Measurements from ENCODE around the gene S100A6.

S100A6 gene

DNA sequence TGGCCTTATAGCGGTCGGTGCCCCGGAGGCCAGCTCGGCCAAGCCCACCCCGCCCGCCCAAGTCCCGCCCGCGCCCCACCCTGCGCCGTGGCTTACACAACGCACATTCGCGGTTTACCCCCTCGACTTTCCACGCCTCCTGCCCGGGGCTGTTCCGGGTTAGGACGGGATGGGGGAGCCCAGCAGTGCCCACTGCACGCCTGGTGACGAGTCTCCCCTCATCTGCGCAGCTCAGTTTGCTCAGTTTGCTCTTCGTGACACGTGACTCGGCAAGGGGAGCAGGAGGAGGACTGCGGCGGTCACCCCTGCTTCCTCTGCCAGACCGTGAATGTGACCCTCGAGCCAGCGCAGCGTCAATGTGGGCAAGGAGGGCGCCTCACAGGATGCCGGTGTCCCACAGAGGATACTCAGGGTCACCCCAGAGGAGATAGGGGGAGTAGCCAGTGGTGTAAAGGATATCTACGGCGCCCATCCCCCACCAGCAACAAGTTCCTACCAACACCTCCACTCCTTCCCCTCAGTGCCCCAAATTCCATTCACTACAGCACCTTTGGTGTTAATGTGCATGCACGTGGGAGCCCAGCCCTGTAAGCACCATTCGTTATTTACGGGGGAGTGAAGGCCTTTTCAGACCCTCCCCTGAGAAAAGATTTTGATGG lies 350 bp upstream of the S100A6 start:
- Histone ChIP-seq H3K4me1 (ENCODE audit: control insufficient read depth, insufficient read depth, low read length, poor library complexity, severe bottlenecking) (peaks cover 32% of the 10 kb centered on the region), H3K4me3 (ENCODE audit: extremely low read depth, insufficient read depth, low read length, poor library complexity, severe bottlenecking) (peak overlapping the region; percentile 30), H3K27ac (ENCODE audit: low read depth, low read length, severe bottlenecking) (no peak overlapping the region), H3K36me3 (ENCODE audit: control insufficient read depth, insufficient read depth, low read length) (no peaks in the 10 kb centered on the region), H3K9me3 (ENCODE audit: control insufficient read depth, low read length) (no peaks in the 10 kb centered on the region)
- 49 to 61% methylated on average over 21 to 35 of the region's 38 CpGs for WGBS, 2 experiments (ENCODE audit: insufficient coverage in 2 of 2)

DNA sequence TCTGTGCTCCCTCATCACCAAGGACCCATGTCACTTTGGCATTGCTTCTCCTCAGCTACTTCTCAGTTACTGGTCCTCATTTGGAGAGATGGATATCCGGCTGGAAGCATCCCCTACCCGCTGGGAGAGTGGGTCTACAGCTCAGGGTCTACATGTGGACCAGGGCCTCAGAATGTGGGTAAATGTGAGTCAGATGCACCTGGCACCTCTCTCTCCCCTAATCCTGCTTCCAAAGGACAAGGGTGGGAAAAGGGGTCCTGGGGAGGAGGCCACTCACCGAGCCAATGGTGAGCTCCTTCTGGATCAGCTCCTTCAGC lies 908 bp downstream of the S100A6 start:
- H3K27ac ChIP-seq (ENCODE audit: low read depth, low read length, severe bottlenecking) = no peak overlapping the region
- 93 to 100% methylated on average over 1 to 3 of the region's 3 CpGs for WGBS, 2 experiments (ENCODE audit: insufficient coverage in 2 of 2)

DNA sequence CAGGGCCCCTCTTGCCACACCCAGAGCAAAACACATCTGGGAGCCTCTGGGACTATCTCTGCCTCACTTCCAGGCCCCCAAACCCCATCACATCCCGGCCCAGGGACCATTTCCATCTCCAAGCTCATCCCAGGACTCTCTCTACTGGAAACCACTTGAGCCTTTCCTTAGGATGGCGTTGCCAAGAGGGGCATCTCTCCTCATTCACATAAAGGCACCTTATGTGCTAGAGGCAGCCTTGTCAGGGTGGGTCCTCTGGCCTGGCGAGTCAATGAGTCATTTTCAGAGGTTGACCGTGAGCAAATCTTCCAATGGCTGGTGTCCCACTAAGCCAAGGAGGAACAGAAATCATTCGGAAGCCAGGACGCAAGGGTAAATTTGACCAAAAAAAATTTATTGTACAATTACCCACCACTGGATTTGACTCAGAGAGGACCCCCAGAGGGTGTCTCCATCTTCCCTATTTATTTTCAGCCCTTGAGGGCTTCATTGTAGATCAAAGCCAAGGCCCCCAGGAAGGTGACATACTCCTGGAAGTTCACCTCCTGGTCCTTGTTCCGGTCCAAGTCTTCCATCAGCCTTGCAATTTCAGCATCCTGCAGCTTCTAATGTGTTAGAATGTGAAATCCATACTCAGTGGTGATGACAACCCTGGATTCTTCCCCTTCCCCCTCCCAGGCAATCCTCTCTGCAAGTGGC lies 1.4 kb downstream of the S100A6 start:
- Histone ChIP-seq H3K36me3 (ENCODE audit: control insufficient read depth, insufficient read depth, low read length) (no peaks in the 10 kb centered on the region), H3K27ac (ENCODE audit: low read depth, low read length, severe bottlenecking) (peak overlapping the region; percentile 57), H3K4me1 (ENCODE audit: control insufficient read depth, insufficient read depth, low read length, poor library complexity, severe bottlenecking) (peaks cover 18% of the 10 kb centered on the region), H3K9me3 (ENCODE audit: control insufficient read depth, low read length) (no peaks in the 10 kb centered on the region), H3K4me3 (ENCODE audit: extremely low read depth, insufficient read depth, low read length, poor library complexity, severe bottlenecking) (peak overlapping the region; percentile 30)
- 91 to 100% methylated on average over 3 to 5 of the region's 7 CpGs for WGBS, 2 experiments (ENCODE audit: insufficient coverage in 2 of 2)

More for the DNA sequence above, 908 bp downstream of the S100A6 start:
- Histone ChIP-seq H3K4me3 (ENCODE audit: extremely low read depth, insufficient read depth, low read length, poor library complexity, severe bottlenecking) (peak overlapping the region; percentile 30), H3K4me1 (ENCODE audit: control insufficient read depth, insufficient read depth, low read length, poor library complexity, severe bottlenecking) (peaks cover 20% of the 10 kb centered on the region), H3K9me3 (ENCODE audit: control insufficient read depth, low read length) (no peaks in the 10 kb centered on the region), H3K36me3 (ENCODE audit: control insufficient read depth, insufficient read depth, low read length) (no peaks in the 10 kb centered on the region)

DNA sequence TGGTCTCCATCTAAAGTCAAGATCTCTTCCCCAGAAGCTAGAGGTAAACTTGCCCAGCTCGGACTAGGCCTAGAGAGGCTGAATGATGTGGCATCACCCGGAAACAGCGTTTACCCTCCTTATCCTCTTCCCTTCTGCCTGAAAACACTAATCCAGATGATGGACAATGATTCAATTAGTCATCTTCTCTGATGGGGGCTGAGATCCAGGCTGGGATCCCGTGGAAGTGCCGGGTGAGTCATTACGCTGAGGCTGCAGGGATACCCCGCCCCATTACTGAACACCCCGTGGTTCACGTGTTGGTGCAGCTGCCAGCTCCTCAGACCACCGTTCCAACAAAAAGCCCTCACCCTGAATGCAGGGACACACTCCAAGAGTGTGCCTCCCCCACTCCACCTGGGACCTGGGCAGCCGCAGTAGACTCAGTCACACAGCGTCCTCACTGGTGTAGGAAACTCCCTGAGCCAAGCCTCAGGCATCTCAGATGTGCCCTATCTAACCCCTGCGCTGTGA lies 2.0 kb downstream of the S100A6 start:
- WGBS, 2 experiments (ENCODE audit: insufficient coverage in 2 of 2) = 81 to 90% methylated on average over 11 to 13 of the region's 13 CpGs
- H3K36me3 ChIP-seq (ENCODE audit: control insufficient read depth, insufficient read depth, low read length) = no peaks in the 10 kb centered on the region
- H3K9me3 ChIP-seq (ENCODE audit: control insufficient read depth, low read length) = no peaks in the 10 kb centered on the region
- H3K4me3 ChIP-seq (ENCODE audit: extremely low read depth, insufficient read depth, low read length, poor library complexity, severe bottlenecking) = no peak overlapping the region
- H3K27ac ChIP-seq (ENCODE audit: low read depth, low read length, severe bottlenecking) = peak overlapping the region; percentile 70
- peaks cover 18% of the 10 kb centered on the region for H3K4me1 ChIP-seq (ENCODE audit: control insufficient read depth, insufficient read depth, low read length, poor library complexity, severe bottlenecking)

DNA sequence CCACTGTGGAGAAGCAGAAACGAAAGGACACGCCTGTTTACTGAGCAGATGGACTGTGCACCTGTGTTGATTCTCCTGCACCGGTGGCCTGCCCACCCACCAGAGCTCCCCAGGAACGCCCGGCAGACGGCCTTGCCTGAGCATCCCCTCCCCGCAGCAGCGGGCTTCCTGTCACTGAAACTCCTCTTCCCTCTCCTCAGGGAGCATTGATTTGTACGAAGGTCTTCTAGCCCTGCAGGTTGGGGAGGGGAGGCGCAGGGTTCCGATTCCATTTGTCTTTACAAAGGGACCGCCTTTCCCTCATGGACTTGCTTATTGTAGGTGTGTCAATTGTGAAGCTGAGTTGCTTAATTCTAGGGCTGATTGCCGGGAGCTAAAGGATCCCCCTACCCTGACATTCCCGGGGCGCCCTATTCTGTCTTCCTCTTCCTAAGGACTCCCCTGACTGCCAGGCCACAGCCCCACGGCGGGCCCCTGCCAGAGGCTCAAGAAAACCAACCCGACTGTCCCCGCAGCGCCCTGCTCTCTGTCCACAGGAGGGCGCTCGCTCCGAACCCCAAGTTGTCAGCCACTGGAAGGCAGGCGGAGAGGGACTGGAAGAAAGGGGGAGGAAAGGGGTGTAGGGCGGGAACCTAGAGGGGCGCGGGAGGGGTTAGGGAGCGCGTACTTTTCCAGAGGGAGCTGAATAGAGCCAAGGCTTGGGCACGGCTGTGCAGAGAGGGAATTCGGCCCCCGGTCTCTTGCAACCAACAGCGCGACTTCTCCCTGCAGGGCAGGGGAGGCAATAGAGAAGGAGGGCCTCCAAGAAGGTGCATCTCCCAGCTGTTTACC lies 2.8 kb downstream of the S100A6 start:
- Histone ChIP-seq H3K36me3 (ENCODE audit: control insufficient read depth, insufficient read depth, low read length) (no peaks in the 10 kb centered on the region), H3K27ac (ENCODE audit: low read depth, low read length, severe bottlenecking) (peak overlapping the region; percentile 70), H3K4me1 (ENCODE audit: control insufficient read depth, insufficient read depth, low read length, poor library complexity, severe bottlenecking) (peaks cover 15% of the 10 kb centered on the region), H3K4me3 (ENCODE audit: extremely low read depth, insufficient read depth, low read length, poor library complexity, severe bottlenecking) (no peak overlapping the region), H3K9me3 (ENCODE audit: control insufficient read depth, low read length) (no peaks in the 10 kb centered on the region)
- WGBS, 2 experiments (ENCODE audit: insufficient coverage in 2 of 2) = 18 to 22% methylated on average over 23 to 29 of the region's 34 CpGs

DNA sequence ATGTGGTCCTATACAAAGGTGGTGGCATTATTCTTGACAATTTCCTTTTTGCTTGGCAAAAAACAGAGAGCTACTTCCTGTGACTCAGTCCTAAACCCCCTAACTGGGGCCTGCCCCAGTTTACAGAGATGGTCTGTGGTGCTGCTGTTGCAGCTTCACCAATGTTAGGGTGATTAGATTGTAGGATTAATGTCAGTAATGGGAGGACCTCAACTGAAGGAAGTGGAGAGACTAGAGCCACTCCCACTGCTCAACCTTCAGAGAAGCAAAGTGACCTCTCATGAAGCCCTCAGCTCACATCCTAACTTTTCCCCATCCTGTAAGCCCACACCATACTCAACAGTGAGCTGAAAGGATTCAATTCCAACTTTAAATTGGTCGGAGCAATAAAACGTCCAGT lies 3.6 kb downstream of the S100A6 start:
- H3K27ac ChIP-seq (ENCODE audit: low read depth, low read length, severe bottlenecking) = no peak overlapping the region

DNA sequence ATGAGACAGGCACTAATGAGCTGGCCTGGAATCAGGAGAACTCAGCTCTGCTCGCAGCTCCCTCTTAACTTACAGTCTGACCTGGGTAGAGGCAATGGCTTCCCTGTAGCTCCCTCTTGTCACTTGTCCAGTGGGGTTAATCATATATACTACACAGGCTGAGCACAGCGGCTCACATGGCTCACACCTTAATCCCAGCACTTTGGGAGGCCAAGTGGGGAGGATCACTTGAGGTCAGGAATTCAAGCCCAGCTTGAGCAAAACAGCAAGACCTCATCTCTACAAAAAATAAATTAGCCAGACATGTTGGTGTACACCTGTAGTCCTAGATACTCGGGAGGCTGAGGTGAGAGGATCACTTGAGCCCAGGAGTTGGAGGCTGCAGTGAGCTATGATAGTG lies 4.2 kb downstream of the S100A6 start:
- no peak overlapping the region for H3K4me3 ChIP-seq (ENCODE audit: extremely low read depth, insufficient read depth, low read length, poor library complexity, severe bottlenecking)
- H3K4me1 ChIP-seq (ENCODE audit: control insufficient read depth, insufficient read depth, low read length, poor library complexity, severe bottlenecking) = peaks cover 15% of the 10 kb centered on the region
- H3K36me3 ChIP-seq (ENCODE audit: control insufficient read depth, insufficient read depth, low read length) = no peaks in the 10 kb centered on the region
- no peak overlapping the region for H3K27ac ChIP-seq (ENCODE audit: low read depth, low read length, severe bottlenecking)
- H3K9me3 ChIP-seq (ENCODE audit: control insufficient read depth, low read length) = no peaks in the 10 kb centered on the region
- 92 to 100% methylated on average over 1 to 2 of the region's 3 CpGs for WGBS, 2 experiments (ENCODE audit: insufficient coverage in 2 of 2)

More for the DNA sequence above, 3.6 kb downstream of the S100A6 start:
- WGBS, 2 experiments (ENCODE audit: insufficient coverage in 2 of 2) = 80 to 83% methylated on average over 2 of the region's 2 CpGs
- Histone ChIP-seq H3K4me1 (ENCODE audit: control insufficient read depth, insufficient read depth, low read length, poor library complexity, severe bottlenecking) (peaks cover 15% of the 10 kb centered on the region), H3K4me3 (ENCODE audit: extremely low read depth, insufficient read depth, low read length, poor library complexity, severe bottlenecking) (no peak overlapping the region), H3K36me3 (ENCODE audit: control insufficient read depth, insufficient read depth, low read length) (no peaks in the 10 kb centered on the region), H3K9me3 (ENCODE audit: control insufficient read depth, low read length) (no peaks in the 10 kb centered on the region)

DNA sequence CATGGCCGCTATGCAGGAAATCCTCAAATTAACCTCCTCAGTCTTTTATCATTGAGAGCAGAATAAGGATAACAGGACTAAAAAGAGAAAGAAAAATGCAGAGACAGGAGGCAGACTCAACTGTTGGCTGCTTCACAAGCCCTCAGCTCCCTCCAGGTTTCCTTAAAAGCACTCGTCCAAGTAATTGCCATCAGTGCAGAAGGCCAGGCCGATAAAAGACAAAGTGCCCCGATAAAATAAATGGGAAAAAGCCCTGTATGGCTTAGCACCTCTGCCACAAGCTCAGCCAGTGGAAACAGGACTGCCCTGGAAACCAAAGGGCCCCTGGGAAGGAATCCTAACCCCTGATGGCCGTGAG lies 8.1 kb downstream of the S100A6 start:
- 66 to 92% methylated on average over 3 to 4 of the region's 5 CpGs for WGBS, 2 experiments (ENCODE audit: insufficient coverage in 2 of 2)
- no peaks in the 10 kb centered on the region for H3K36me3 ChIP-seq (ENCODE audit: control insufficient read depth, insufficient read depth, low read length)
- no peak overlapping the region for H3K27ac ChIP-seq (ENCODE audit: low read depth, low read length, severe bottlenecking)

DNA sequence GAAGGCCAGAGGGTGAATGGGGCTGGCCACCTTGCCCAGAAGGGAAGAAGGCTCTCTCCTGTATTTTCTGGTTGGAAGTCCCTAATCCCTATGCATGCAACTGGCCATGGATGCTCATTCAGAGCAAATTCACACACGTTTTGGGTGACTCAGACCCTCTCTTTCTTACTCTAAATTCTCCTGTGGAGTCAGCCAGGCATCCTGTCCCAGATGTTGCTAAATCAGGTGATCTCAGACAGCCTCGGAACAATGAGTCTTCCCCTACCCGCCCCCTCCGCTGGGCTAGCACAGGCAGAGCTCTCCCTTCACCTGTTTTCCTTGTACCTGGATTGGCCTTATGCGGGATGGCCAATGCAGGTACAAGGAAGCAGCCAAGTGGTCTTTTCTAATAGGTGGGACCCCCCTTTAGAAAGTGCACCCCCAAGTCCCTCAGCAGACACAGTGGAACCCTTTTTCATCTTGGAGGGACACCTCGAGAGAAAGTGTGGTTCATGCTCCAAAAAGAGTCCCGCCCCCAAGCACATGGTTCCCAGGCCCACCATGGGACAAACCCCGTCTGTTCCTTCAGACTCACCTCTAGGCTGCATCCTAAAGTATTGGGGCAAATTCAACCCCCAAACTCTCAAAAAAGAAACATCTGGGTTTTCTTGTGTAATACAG lies 8.6 kb downstream of the S100A6 start:
- WGBS, 2 experiments (ENCODE audit: insufficient coverage in 2 of 2) = 79 to 82% methylated on average over 8 of the region's 8 CpGs
- H3K27ac ChIP-seq (ENCODE audit: low read depth, low read length, severe bottlenecking) = no peak overlapping the region

More for the DNA sequence above, 8.1 kb downstream of the S100A6 start:
- Histone ChIP-seq H3K4me3 (ENCODE audit: extremely low read depth, insufficient read depth, low read length, poor library complexity, severe bottlenecking) (no peak overlapping the region), H3K4me1 (ENCODE audit: control insufficient read depth, insufficient read depth, low read length, poor library complexity, severe bottlenecking) (peaks cover 14% of the 10 kb centered on the region), H3K9me3 (ENCODE audit: control insufficient read depth, low read length) (no peaks in the 10 kb centered on the region)

DNA sequence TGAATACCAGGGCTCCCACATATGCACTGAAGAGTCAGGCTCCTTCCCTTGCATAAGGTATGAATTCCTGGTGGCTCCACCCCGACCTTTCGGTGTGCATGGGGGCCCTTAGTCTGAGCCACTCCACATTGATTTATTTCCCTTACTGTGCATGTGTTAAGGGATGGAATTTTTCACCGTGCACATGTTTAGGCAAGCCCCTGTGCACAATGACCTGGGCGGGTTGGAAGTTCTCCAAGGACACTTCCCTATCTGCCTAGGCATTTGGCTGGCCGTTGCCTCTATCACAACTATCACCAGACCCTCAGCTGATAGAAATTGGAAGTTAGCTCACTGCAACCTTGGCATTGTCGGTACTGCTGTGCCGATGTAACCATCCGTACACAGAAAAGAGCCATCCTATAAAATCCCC lies 9.7 kb downstream of the S100A6 start:
- 92 to 98% methylated on average over 4 to 5 of the region's 8 CpGs for WGBS, 2 experiments (ENCODE audit: insufficient coverage in 2 of 2)
- peaks cover 6% of the 10 kb centered on the region for H3K4me1 ChIP-seq (ENCODE audit: control insufficient read depth, insufficient read depth, low read length, poor library complexity, severe bottlenecking)
- no peak overlapping the region for H3K4me3 ChIP-seq (ENCODE audit: extremely low read depth, insufficient read depth, low read length, poor library complexity, severe bottlenecking)
- no peaks in the 10 kb centered on the region for H3K9me3 ChIP-seq (ENCODE audit: control insufficient read depth, low read length)
- H3K27ac ChIP-seq (ENCODE audit: low read depth, low read length, severe bottlenecking) = no peak overlapping the region
- no peaks in the 10 kb centered on the region for H3K36me3 ChIP-seq (ENCODE audit: control insufficient read depth, insufficient read depth, low read length)

More for the DNA sequence above, 8.6 kb downstream of the S100A6 start:
- no peaks in the 10 kb centered on the region for H3K9me3 ChIP-seq (ENCODE audit: control insufficient read depth, low read length)
- no peak overlapping the region for H3K4me3 ChIP-seq (ENCODE audit: extremely low read depth, insufficient read depth, low read length, poor library complexity, severe bottlenecking)
- peaks cover 9% of the 10 kb centered on the region for H3K4me1 ChIP-seq (ENCODE audit: control insufficient read depth, insufficient read depth, low read length, poor library complexity, severe bottlenecking)
- H3K36me3 ChIP-seq (ENCODE audit: control insufficient read depth, insufficient read depth, low read length) = no peaks in the 10 kb centered on the region
